Osteocyte (in vitro differentiated cells): ENCODE measurements around the gene TMPRSS12. TPM values are rescaled to one million over a fixed set of nuclear protein-coding genes. Genes with fewer than 3 reads are reported as not detected.
"Not testable (repeated sequence)": the region's sequence is repeated elsewhere in the genome, so short reads cannot be mapped to it uniquely, and the experiment has no call there.

Source experiments
- DNase-seq: peaks from one replicate; pipeline ENCODE4 v3.0.0; 2021; ENCODE audit warnings: mixed read lengths; ENCODE audit not compliant: unreplicated experiment; ENCODE audit errors: extremely low spot score
- H3K27ac Mint-ChIP-seq: one replicate; pipeline ENCODE4 v1.8.0; 2021; ENCODE audit warnings: mild to moderate bottlenecking, mixed read lengths; ENCODE audit not compliant: unreplicated experiment
- H3K27me3 Mint-ChIP-seq: one replicate; pipeline ENCODE4 v1.8.0; 2021; ENCODE audit warnings: mixed read lengths; ENCODE audit not compliant: unreplicated experiment
- H3K36me3 Mint-ChIP-seq: one replicate; pipeline ENCODE4 v1.8.0; 2021; ENCODE audit warnings: mixed read lengths; ENCODE audit not compliant: unreplicated experiment
- H3K4me1 Mint-ChIP-seq: one replicate; pipeline ENCODE4 v1.8.0; 2021; ENCODE audit warnings: mixed read lengths; ENCODE audit not compliant: unreplicated experiment
- H3K4me3 Mint-ChIP-seq: one replicate; pipeline ENCODE4 v1.8.0; 2021; ENCODE audit warnings: mild to moderate bottlenecking, moderate library complexity, mixed read lengths; ENCODE audit not compliant: unreplicated experiment
- H3K9me3 Mint-ChIP-seq: one replicate; pipeline ENCODE4 v1.8.0; 2021; ENCODE audit warnings: mixed read lengths; ENCODE audit not compliant: unreplicated experiment
- long read RNA-seq: library from polyadenylated mRNA; unstranded; transcript quantifications from one replicate; pipeline ENCODE4 v2.0.0, GENCODE V29; 2021
- total RNA-seq: library from RNA; stranded (reverse); gene quantifications from 2 replicates; pipeline ENCODE4 v1.2.1, GENCODE V29; 2021
- TF ChIP-seq, protein P1 (sequence below): fragments of 200-600 bp; sonication (generic); IDR thresholded peaks from 2 replicates; pipeline ENCODE4 v1.5.0; 2021; ENCODE audit warnings: antibody characterized with exemption, mild to moderate bottlenecking, moderate library complexity

The TMPRSS12 gene, protein sequence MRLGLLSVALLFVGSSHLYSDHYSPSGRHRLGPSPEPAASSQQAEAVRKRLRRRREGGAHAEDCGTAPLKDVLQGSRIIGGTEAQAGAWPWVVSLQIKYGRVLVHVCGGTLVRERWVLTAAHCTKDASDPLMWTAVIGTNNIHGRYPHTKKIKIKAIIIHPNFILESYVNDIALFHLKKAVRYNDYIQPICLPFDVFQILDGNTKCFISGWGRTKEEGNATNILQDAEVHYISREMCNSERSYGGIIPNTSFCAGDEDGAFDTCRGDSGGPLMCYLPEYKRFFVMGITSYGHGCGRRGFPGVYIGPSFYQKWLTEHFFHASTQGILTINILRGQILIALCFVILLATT
- total RNA-seq = not detected in 2 replicates
- long read RNA-seq = 0 reads

- Mint-ChIP-seq H3K4me3 (no peak within 1 kb of the TSS), H3K9me3 (peaks cover 8% of the 10 kb centered on the region), H3K36me3 (no peaks in the 10 kb centered on the region), H3K27me3 (peaks cover 25% of the 10 kb centered on the region), H3K27ac (no peak within 1 kb of the TSS), H3K4me1 (no peaks in the 10 kb centered on the region)
- DNase-seq = no peak
- TF ChIP-seq, protein P1, sequence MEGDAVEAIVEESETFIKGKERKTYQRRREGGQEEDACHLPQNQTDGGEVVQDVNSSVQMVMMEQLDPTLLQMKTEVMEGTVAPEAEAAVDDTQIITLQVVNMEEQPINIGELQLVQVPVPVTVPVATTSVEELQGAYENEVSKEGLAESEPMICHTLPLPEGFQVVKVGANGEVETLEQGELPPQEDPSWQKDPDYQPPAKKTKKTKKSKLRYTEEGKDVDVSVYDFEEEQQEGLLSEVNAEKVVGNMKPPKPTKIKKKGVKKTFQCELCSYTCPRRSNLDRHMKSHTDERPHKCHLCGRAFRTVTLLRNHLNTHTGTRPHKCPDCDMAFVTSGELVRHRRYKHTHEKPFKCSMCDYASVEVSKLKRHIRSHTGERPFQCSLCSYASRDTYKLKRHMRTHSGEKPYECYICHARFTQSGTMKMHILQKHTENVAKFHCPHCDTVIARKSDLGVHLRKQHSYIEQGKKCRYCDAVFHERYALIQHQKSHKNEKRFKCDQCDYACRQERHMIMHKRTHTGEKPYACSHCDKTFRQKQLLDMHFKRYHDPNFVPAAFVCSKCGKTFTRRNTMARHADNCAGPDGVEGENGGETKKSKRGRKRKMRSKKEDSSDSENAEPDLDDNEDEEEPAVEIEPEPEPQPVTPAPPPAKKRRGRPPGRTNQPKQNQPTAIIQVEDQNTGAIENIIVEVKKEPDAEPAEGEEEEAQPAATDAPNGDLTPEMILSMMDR = no peak
Observed at GRCh38 chr12:50842637-50843493, at the start of gene TMPRSS12. Gene TMPRSS12, plus strand, starts transcription at chr12:50842926. Its CDS starts 39 bp downstream, at chr12:50842965.

DNA sequence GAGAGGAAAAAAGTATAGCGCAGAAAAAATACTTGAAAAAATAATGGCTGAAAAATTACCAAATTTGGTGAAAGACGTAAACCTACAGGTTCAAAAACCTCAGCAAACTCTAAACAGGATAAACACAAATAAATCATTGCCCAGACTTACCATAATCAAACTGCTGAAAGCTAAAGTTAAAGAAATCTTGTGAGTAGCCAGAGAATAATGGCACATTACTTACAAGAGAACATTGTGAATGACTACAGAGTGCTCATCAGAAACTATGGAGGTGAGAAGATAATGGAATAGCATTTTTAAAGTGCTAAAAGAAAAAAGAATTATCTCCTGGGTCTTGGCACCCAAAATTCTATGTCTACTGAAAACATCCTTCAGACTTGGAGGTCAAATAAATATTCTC lies 42.8 kb upstream of the TMPRSS12 start:
- TF ChIP-seq, protein P1 = no peak
- Mint-ChIP-seq H3K27me3 (no peaks in the 10 kb centered on the region), H3K27ac (no peak overlapping the region), H3K36me3 (peaks cover 56% of the 10 kb centered on the region), H3K4me1 (no peaks in the 10 kb centered on the region), H3K4me3 (no peak overlapping the region), H3K9me3 (peaks cover 10% of the 10 kb centered on the region)
- DNase-seq = no peak

GRCh38 chr12:50803230-50803875 lies 39.4 kb upstream of the TMPRSS12 start:
- TF ChIP-seq, protein P1 = no peak
- Mint-ChIP-seq H3K4me3 (no peak overlapping the region), H3K27ac (no peak overlapping the region), H3K4me1 (no peaks in the 10 kb centered on the region), H3K27me3 (no peaks in the 10 kb centered on the region), H3K9me3 (peaks cover 10% of the 10 kb centered on the region), H3K36me3 (peaks cover 31% of the 10 kb centered on the region)
- no peak for DNase-seq

- Mint-ChIP-seq H3K27ac (no peak overlapping the region), H3K36me3 (peaks cover 15% of the 10 kb centered on the region), H3K9me3 (no peaks in the 10 kb centered on the region), H3K4me3 (no peak overlapping the region), H3K4me1 (no peaks in the 10 kb centered on the region), H3K27me3 (no peaks in the 10 kb centered on the region)
- no peak for DNase-seq
- TF ChIP-seq, protein P1 = no peak
Observed at GRCh38 chr12:50806176-50806575, 36.5 kb upstream of the TMPRSS12 start.

DNA sequence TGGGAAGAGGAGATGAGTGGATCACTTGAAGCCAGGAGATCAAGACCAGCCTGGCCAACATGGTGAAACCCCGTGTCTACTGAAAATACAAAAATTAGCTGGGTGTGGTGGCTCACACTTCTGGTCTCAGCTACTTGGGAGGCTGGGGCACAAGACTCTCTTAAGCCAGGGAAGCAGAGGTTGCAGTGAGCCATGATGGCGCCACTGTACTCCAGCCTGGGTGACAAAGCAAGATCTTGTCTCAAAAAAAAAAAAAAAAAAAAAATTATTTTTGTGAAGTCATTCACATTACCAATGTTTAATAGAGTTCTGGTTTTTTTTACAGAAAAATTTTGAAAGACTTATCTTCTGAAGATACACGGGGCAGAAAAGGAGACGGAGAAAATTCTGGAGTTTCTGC lies 33.6 kb upstream of the TMPRSS12 start:
- H3K36me3 Mint-ChIP-seq = peaks cover 18% of the 10 kb centered on the region
- not testable (repeated sequence) for H3K4me1 Mint-ChIP-seq, H3K27ac Mint-ChIP-seq, H3K4me3 Mint-ChIP-seq, DNase-seq, H3K9me3 Mint-ChIP-seq, H3K27me3 Mint-ChIP-seq

DNA sequence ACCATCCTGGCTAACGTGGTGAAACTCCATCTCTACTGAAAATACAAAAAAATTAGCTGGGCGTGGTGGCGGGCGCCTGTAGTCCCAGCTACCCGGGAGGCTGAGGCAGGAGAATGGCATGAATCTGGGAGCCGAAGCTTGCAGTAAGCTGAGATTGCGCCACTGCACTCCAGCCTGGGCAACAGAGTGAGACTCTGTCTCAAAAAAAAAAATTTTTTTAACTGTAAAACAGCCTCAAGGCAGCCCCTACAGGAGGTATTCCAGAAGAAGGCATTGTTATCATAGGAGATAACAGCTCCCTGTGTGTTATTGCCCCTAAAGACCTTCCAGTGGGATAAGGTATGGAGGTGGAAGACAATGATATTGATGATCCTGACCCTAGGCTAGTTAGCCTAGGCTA lies 27.8 kb upstream of the TMPRSS12 start:
- not testable (repeated sequence) for H3K27ac Mint-ChIP-seq, H3K9me3 Mint-ChIP-seq, H3K27me3 Mint-ChIP-seq, H3K4me3 Mint-ChIP-seq, DNase-seq
- peaks cover 12% of the 10 kb centered on the region for H3K4me1 Mint-ChIP-seq
- H3K36me3 Mint-ChIP-seq = peaks cover 49% of the 10 kb centered on the region
